Measurements from ENCODE around the gene EYA3.
"Not testable (repeated sequence)": the region's sequence is repeated elsewhere in the genome, so short reads cannot be mapped to it uniquely, and the experiment has no call there.

EYA3 gene

GRCh38 chr1:28027238-28027637, 61.2 kb downstream of the EYA3 start:
- DNase-seq: no peak

GRCh38 chr1:28026329-28026728, 62.1 kb downstream of the EYA3 start:
- DNase-seq: no peak

- no peak for DNase-seq
Observed at GRCh38 chr1:28021064-28021463, 67.3 kb downstream of the EYA3 start.

GRCh38 chr1:28010969-28011368, 77.4 kb downstream of the EYA3 start:
- no peak for DNase-seq

- not testable (repeated sequence) for DNase-seq
Observed at GRCh38 chr1:28003117-28003516, 85.3 kb downstream of the EYA3 start.

GRCh38 chr1:28002600-28002999, 85.8 kb downstream of the EYA3 start:
- DNase-seq: no peak

GRCh38 chr1:27999055-27999454, 89.4 kb downstream of the EYA3 start:
- no peak for DNase-seq

- not testable (repeated sequence) for DNase-seq
Observed at GRCh38 chr1:27994526-27994925, 93.9 kb downstream of the EYA3 start.

GRCh38 chr1:27994060-27994459, 94.3 kb downstream of the EYA3 start:
- DNase-seq: no peak

GRCh38 chr1:27993241-27993640, 95.2 kb downstream of the EYA3 start:
- DNase-seq: no peak

- DNase-seq: no peak
Observed at GRCh38 chr1:27992276-27992675, 96.1 kb downstream of the EYA3 start.

GRCh38 chr1:27990920-27991537, 97.4 kb downstream of the EYA3 start:
- DNase-seq: no peak

- no peak for DNase-seq
Observed at GRCh38 chr1:27981145-27981544, 107.3 kb downstream of the EYA3 start.

GRCh38 chr1:27980216-27980845, 108.1 kb downstream of the EYA3 start:
- DNase-seq: no peak

GRCh38 chr1:27979859-27980201, 108.6 kb downstream of the EYA3 start:
- DNase-seq: no peak

- peak; percentile 53 for DNase-seq
Observed at GRCh38 chr1:27979151-27979858, 109.1 kb downstream of the EYA3 start.

- no peak for DNase-seq
Observed at GRCh38 chr1:27974417-27974781, 114.0 kb downstream of the EYA3 start.

GRCh38 chr1:27973771-27974416, 114.5 kb downstream of the EYA3 start:
- DNase-seq: peak; percentile 52

- DNase-seq: no peak
Observed at GRCh38 chr1:27972141-27972540, 116.3 kb downstream of the EYA3 start.

GRCh38 chr1:27971674-27972073, 116.7 kb downstream of the EYA3 start:
- peak; percentile 71 for DNase-seq

- no peak for DNase-seq
Observed at GRCh38 chr1:27970401-27970800, 118.0 kb downstream of the EYA3 start.

- DNase-seq: no peak
Observed at GRCh38 chr1:27968692-27969091, 119.7 kb downstream of the EYA3 start.

GRCh38 chr1:27967884-27968466, 120.4 kb downstream of the EYA3 start:
- DNase-seq: no peak

Data from midbrain (tissue), 1 donor.